K562 (cell line): ENCODE measurements around the gene ROPN1L.

ENCODE experiments used
- CTCF ChIP-seq, 3 experiments: IDR thresholded peaks in 2 of 3; conservative IDR thresholded peaks in 1 of 3; 2 replicates each; pipeline ENCODE4 v1.5.1; 2011 to 2012; ENCODE audit warnings: low read length in 3 of 3, mild to moderate bottlenecking in 3 of 3, control low read depth in 2 of 3, improper control_type of control experiment in 1 of 3, inconsistent platforms in 1 of 3, low read depth in 1 of 3, mixed read lengths in 1 of 3, moderate library complexity in 1 of 3; ENCODE audit not compliant: insufficient read depth in 2 of 3
- CUX1 ChIP-seq: fragments of 200-800 bp; sonication (Bioruptor generic); IDR thresholded peaks from 2 replicates; pipeline ENCODE4 v1.6.1; 2016; ENCODE audit warnings: missing genetic modification characterization, missing compliant biosample characterization
- ELK1 ChIP-seq: sonication (generic); formaldehyde crosslinking; IDR thresholded peaks from 2 replicates; pipeline ENCODE4 v1.8.1; 2022; ENCODE audit warnings: missing genetic modification reagents
- EZH2 ChIP-seq: IDR thresholded peaks from 2 replicates; pipeline ENCODE4 v1.6.1; 2012; ENCODE audit warnings: low read depth, mild to moderate bottlenecking, inconsistent platforms, low read length, borderline replicate concordance
- FOS ChIP-seq: IDR thresholded peaks from 3 replicates; pipeline ENCODE4 v1.6.1; 2011; ENCODE audit not compliant: insufficient read length; ENCODE audit errors: extremely low read depth
- HNRNPK ChIP-seq: fragments of 200-400 bp; formaldehyde crosslinking; IDR thresholded peaks from one replicate; pipeline ENCODE4 v1.6.1; 2018; ENCODE audit warnings: mild to moderate bottlenecking, low read depth, low read length; ENCODE audit not compliant: poor library complexity, severe bottlenecking
- RCOR1 ChIP-seq, 2 experiments: IDR thresholded peaks; 2 replicates each; pipeline ENCODE4 v1.6.1; 2012; ENCODE audit warnings: low read depth in 2 of 2, low read length in 2 of 2, borderline replicate concordance in 1 of 2, improper control_type of control experiment in 1 of 2
- THRB ChIP-seq: fragments of 450-650 bp; formaldehyde crosslinking; conservative IDR thresholded peaks from 2 replicates; pipeline ENCODE4 v1.4.0; 2022; ENCODE audit warnings: mild to moderate bottlenecking, missing genetic modification characterization
- ZNF217 ChIP-seq: sonication (generic); formaldehyde crosslinking; IDR thresholded peaks from 2 replicates; pipeline ENCODE4 v1.8.0; 2022; ENCODE audit warnings: mild to moderate bottlenecking, missing genetic modification reagents

DNA sequence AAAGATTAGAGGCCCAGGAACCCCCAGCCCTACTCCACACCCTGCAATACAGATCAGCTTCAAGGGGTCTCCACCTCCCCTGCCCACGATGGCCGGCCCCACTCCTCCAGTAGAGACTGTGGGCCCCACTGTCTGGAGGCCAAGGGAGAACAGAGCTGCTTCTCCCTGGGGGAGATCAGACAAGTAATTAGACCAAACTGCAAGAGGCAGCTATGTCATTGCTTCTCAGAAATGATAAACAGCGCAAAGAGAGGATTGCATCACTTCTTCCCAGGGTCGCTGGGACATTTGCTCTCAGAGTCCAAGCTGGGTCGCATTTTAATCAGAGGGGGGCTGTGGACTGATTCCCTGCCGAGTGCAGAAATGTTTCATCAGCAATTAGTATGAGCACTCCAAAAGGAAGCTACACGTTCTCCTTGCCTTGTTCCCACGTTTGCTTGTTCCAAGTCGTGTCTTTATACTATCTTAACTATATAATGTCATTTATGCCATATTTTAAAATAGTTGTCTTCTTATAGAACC lies 59.9 kb downstream of the ROPN1L start:
- TF ChIP-seq THRB (CRISPR knock-in tag) (no peak), ZNF217 (CRISPR knock-in tag) (no peak), EZH2 (no peak), CUX1 (no peak), FOS (no peak), HNRNPK (no peak), ELK1 (CRISPR knock-in tag) (no peak), RCOR1 (IDR thresholded peaks at IDR 0.05; ENCODE audit: borderline replicate concordance in 1 of 2, low read depth in 2 of 2, low read length in 2 of 2) (peak in 1 of 2 experiments; percentile 59; a peak in 1 of 4 replicates), CTCF (IDR thresholded peaks at IDR 0.05 in 2 of 3, conservative IDR thresholded peaks at IDR 0.05 in 1 of 3; ENCODE audit: insufficient read depth in 2 of 3, low read depth in 1 of 3, low read length in 3 of 3) (no peak)
